PC-3 (cell line): ENCODE results near the gene TADA2A.

ENCODE experiments used
- CTCF ChIP-seq: fragments of 300-600 bp; sonication (generic); conservative IDR thresholded peaks from 2 replicates; pipeline ENCODE4 v1.5.1; 2017; ENCODE audit warnings: antibody characterized with exemption, low read depth, mild to moderate bottlenecking, low read length
- EZH2 ChIP-seq: fragments of 300-600 bp; sonication (generic); IDR thresholded peaks from one replicate; pipeline ENCODE4 v1.6.1; 2017; ENCODE audit warnings: antibody characterized with exemption, mild to moderate bottlenecking, low read length; ENCODE audit not compliant: unreplicated experiment
- EZH2phosphoT487 ChIP-seq: fragments of 300-600 bp; sonication (generic); IDR thresholded peaks from 2 replicates; pipeline ENCODE4 v1.6.1; 2018; ENCODE audit warnings: mild to moderate bottlenecking, antibody characterized with exemption, low read length, borderline replicate concordance

GRCh38 chr17:37405955-37406634 lies 591 bp upstream of the TADA2A start:
- TF ChIP-seq EZH2phosphoT487 (no peak), CTCF (no peak), EZH2 (no peak)
